ENCODE results near the gene DOK4.

DOK4 gene

DNA sequence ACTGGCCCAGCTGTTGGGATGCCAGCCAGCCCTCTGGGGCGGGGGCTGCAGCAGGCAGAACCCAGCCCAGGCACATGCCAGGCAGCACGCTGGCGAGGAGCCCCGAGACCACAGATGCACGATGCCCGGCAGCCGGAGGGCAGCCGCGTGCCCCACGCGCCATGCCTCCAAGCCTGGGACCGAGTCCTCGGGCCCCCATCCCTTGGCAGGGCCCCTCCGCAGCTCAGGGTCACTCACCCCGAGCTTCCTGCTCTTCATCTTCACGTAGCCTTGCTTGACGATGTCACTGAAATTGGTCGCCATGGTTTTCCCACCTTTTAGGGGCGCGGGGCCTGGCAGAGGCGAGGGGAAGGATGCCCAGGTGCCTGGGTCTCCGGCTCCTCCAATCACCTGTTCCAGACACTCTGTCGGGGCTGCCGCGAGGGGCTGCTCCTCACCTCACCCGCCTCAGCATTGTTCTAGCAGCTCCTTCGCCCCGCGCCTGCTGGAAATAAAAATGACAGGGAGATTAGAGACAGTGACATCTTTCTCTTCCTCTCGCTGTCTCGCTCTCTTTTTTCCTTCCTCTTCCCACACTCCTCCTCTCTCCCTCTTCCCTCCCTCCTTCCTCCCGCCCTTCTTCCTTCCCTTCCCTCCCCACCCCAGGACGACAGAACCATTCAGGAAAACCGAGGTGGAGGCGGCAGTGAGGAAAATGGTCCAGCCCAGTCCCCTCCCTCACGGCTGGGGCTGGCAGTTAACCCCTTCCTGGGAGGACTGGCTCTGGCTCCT, 6.9 kb downstream of the DOK4 start:
- POLR2A ChIA-PET (ENCODE audit: low non-redundant PET), result interaction anchor here (0.6 kb wide), 1 partner anchor 140 kb away, joined by 5 read pairs; no protein-coding TSS in a partner anchor
- TF ChIP-seq, protein P1, sequence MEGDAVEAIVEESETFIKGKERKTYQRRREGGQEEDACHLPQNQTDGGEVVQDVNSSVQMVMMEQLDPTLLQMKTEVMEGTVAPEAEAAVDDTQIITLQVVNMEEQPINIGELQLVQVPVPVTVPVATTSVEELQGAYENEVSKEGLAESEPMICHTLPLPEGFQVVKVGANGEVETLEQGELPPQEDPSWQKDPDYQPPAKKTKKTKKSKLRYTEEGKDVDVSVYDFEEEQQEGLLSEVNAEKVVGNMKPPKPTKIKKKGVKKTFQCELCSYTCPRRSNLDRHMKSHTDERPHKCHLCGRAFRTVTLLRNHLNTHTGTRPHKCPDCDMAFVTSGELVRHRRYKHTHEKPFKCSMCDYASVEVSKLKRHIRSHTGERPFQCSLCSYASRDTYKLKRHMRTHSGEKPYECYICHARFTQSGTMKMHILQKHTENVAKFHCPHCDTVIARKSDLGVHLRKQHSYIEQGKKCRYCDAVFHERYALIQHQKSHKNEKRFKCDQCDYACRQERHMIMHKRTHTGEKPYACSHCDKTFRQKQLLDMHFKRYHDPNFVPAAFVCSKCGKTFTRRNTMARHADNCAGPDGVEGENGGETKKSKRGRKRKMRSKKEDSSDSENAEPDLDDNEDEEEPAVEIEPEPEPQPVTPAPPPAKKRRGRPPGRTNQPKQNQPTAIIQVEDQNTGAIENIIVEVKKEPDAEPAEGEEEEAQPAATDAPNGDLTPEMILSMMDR (conservative IDR thresholded peaks at IDR 0.05; ENCODE audit: low read depth), result no peak
- no peak overlapping the region for H3K27ac ChIP-seq
- CTCF ChIA-PET, result interaction anchor here (0.7 kb wide), 1 partner anchor 120 kb away, joined by 4 read pairs; no protein-coding TSS in a partner anchor
- no peak for DNase-seq (ENCODE audit: low spot score)

DNA sequence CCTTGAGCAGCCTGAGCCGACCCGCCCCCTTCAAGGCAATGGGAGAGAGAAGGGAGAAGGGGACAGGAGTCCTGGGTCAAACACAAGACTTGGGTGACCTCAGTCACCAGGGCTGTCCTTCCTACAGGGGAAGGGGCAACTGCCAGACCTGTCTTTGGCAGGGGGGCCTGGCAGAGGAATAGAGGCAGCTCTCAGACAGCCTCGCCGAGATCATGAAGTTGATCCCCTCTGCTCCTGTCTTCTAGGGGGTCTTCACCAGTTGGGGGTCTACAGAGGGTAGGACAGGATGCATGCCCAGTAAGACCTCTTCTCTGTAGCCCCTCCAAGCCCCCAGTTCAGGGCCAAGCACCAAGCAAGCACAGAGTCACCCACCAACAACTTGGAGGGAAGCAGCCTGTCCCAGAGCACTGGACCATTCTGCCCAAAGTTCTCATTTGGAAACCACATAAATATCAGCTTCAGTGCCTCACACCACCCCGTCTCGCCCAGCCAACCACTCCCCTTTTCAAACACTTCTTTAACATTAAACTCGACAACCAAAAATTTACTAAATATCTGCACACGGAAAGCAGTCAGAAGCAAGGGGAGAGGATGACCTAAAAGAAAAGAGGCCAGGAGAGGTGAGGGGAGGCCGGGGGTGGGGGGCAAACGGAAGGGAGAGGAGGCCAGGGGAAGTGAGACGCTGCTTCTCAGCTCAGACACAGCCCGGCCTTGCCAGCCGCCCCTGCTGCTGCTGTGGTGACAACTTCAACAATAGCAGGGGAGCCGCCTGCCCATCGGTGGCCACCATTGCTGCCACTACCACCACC, 7.7 kb downstream of the DOK4 start:
- ChIA-PET CTCF (interaction anchor here (0.7 kb wide), 1 partner anchor 121 kb away, joined by 4 read pairs; no protein-coding TSS in a partner anchor), POLR2A (ENCODE audit: low non-redundant PET) (interaction anchor here (0.6 kb wide), 1 partner anchor 141 kb away, joined by 5 read pairs; no protein-coding TSS in a partner anchor)
- TF ChIP-seq, protein P1 (conservative IDR thresholded peaks at IDR 0.05; ENCODE audit: low read depth), result no peak
- no peak overlapping the region for H3K27ac ChIP-seq
- no peak for DNase-seq (ENCODE audit: low spot score)

GRCh38 chr16:57477531-57478202, 8.6 kb downstream of the DOK4 start:
- POLR2A ChIA-PET (ENCODE audit: low non-redundant PET), result no interaction called here
- CTCF ChIA-PET, result no interaction called here
- H3K27ac ChIP-seq, result no peak overlapping the region
- DNase-seq (ENCODE audit: low spot score), result no peak
- TF ChIP-seq, protein P1 (conservative IDR thresholded peaks at IDR 0.05; ENCODE audit: low read depth), result no peak

GRCh38 chr16:57476546-57477410, 9.5 kb downstream of the DOK4 start:
- DNase-seq (ENCODE audit: low spot score), result no peak
- CTCF ChIA-PET, result no interaction called here
- POLR2A ChIA-PET (ENCODE audit: low non-redundant PET), result no interaction called here
- TF ChIP-seq, protein P1 (conservative IDR thresholded peaks at IDR 0.05; ENCODE audit: low read depth), result no peak
- no peak overlapping the region for H3K27ac ChIP-seq

DNA sequence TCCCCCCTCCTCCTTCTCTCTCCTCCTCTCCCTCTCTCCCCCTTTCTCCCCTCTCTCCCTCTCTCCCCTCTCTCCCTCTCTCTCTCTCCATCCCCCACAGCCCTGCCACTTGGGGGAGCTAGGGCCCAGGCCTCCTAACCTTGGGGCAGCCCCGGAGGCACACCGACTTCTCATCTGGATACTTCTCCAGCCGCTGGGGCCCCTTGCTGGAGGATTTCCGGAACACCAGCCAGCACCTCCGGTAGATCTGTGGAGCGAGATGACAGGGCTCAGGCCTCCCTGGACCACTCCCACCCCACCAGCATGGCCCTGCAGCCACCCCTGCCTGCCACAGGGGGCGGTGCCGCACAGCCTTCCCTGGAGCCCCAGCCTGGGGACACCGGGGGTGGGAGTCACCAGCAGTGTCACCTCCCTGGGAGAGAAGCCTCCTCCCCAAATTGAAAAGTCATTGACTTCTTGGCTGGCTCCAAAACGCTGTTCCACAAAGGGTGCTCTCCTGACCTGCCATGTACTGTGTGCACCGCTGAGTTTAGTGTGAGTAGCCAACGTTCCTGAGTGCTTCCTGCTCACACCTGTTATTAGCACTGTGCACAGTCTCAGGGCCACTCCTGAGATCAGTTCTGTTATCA, 10.5 kb downstream of the DOK4 start:
- H3K27ac ChIP-seq, result no peak overlapping the region
- no peak for DNase-seq (ENCODE audit: low spot score)
- POLR2A ChIA-PET (ENCODE audit: low non-redundant PET), result no interaction called here

More for the DNA sequence above, 10.5 kb downstream of the DOK4 start:
- TF ChIP-seq, protein P1 (conservative IDR thresholded peaks at IDR 0.05; ENCODE audit: low read depth), result peak; percentile 21; the same call in 1 of the 2 replicates
- CTCF ChIA-PET, result interaction anchor here (1.1 to 1.2 kb wide), 2 partner anchors 8 to 13 kb away, joined by 3 to 7 read pairs; partner anchors contain the start of gene POLR2C
